GM19035 (cell line): ENCODE measurements around the gene SLC7A14.

Experiments used
- ATAC-seq: cut with Tn5 transposase; IDR thresholded peaks from one replicate; pipeline ENCODE4 v1.9.1; 2021; ENCODE audit not compliant: unreplicated experiment

SLC7A14 gene

GRCh38 chr3:170585937-170586310, at the start of gene SLC7A14:
Gene SLC7A14 (minus strand): TSS chr3:170586075. CDS start chr3:170526936, 59,139 bp downstream.
- ATAC-seq, result no peak

DNA sequence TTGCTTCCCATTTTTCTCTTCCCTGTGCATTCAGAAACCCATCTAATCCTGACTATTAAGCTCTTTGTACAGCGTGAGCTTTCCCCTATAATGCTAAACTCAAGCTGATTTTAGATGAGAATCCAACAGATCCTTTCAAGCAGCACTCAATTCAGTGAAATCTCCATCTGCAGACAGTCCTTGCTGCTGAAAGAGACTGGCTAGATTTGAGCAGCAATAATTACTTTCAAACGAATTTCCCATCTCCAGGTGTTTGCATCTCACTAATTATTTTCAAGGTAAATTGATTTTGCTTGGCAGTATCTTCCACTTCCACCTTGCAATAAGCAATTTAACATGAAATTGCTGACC, 49.5 kb upstream of the SLC7A14 start:
- ATAC-seq, result no peak

DNA sequence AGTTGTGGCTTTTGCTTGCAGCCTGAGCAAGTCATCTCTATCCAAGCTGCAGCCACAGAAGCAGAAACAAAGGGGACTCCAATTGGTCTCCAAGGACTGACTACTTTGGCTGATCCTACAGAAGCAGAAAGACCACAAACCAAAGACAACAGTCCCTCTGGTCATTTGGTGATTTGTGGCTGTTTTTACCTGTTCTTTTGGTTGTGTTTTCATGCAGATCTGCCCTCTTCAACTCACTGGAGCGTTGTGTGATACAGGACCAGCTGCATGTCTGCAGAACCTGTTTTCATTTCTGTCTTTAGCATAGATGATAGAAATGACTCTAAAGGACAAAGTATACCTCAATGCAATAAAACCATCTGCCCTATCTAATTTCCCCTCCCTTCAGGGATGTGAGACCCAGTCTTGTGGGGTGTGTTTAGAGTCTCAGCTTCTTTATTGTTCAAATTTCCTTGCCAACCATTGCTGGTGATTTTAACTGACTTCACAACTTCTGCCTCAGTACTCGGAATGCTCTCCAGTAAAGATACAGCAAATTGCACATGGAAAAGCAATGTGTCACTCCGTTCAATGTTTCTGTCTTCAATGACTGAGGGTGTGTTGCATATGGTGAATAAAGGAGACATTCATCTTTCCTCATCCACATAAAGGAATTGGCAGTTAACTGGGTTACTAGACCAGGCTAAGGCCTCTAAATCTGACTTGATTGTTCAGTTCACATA, 48.9 kb upstream of the SLC7A14 start:
- ATAC-seq, result peak; percentile 64

- no peak for ATAC-seq
Observed at GRCh38 chr3:170633573-170633972, 47.7 kb upstream of the SLC7A14 start.

- peak; percentile 82 for ATAC-seq
Observed at GRCh38 chr3:170632780-170633179, 46.9 kb upstream of the SLC7A14 start.

DNA sequence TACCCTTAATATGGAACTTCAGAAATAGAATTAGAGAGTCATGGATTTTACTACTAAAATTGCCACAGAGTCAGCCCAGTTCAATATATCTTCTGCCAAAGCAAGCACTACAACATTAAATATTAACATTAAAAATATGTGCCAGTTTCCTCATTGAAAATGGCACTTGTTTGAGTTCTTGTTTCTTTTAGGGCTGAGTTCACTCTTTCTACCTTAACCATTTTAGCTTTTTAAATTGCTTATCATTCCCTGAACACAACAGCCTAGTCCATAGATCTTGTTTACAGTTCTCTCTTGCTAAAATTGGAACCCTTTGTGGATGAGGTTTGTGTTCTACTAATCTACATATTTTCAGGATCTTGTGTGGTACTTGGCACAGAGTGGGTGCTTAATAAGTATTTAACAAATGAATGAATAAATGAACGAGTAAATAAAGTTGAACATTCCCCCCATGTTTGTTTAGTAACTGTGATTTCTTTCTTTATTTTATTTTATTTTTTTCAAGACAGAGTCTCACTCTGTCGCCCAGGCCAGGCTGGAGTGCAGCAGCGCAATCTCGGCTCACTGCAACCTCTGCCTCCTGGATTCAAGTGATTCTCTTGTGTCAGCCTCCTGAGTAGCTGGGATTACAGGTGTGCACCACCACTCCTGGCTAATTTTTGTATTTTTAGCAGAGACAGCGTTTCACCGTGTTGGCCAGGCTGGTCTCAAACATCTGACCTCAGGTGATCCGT, 46.0 kb upstream of the SLC7A14 start:
- ATAC-seq, result no peak

GRCh38 chr3:170623524-170623923, 37.6 kb upstream of the SLC7A14 start:
- ATAC-seq, result no peak

GRCh38 chr3:170622369-170623159, 36.7 kb upstream of the SLC7A14 start:
- no peak for ATAC-seq

DNA sequence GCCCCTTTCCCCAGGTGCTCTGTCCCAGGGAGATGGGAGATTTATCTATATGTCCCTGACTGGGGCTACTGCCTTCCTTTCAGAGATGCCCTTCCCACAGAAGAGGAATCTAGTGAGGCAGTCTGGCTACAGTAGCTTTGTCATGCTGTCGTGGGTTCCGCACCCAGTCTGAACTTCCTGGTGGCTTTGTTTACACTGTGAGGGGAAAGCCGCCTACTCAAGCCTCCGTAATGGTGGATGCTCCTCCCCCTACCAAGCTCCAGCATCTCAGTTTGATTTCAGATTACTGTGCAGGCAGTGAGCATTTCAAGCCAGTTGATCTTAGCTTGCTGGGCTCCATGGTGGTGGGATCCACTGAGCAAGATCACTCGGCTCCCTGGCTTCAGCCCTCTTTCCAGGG, 35.4 kb upstream of the SLC7A14 start:
- ATAC-seq, result no peak

GRCh38 chr3:170614214-170614966, 28.5 kb upstream of the SLC7A14 start:
- ATAC-seq, result no peak

DNA sequence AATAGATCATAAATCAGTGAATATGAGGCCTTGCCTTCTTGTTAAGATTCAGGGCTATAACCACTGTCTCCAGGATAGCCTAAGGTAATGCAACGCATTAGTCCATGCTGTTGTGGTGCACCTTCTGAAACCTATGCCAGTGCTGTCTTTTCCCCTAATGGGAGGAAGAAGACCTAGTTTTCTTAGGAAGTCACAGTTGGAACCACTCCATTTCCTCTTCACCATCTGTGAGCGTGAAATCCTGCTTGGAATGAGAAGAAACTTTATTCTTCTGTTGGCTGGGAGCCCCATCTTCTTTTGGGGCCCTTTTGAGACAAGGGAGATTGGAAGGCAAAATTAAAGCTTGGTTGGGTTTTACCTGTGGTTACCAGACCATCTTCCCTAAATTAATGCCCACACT, 25.9 kb upstream of the SLC7A14 start:
- no peak for ATAC-seq

DNA sequence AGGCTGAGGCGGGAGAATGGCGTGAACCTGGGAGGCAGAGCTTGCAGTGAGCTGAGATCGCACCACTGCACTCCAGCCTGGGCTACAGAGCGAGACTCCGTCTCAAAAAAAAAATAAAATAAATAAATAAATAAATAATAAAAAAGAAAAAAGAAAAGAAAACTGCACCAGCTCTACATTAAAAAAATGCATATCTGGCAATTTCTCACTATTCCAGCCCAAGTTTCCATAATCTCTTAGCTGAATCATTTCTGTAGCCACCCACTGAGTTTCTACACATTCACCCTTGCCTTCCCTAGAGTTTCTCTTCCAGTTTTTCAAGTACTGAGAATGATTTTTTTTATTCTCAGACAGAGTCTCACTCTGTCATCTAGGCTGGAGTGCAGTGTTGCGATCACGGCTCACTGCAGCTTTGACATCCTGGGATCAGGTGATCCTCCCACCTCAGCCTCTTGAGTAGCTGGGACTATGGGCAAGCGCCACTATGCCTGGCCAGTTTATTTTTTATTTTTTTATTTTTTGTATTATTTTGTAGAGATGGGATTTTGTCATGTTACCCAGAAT, 24.5 kb upstream of the SLC7A14 start:
- ATAC-seq, result no peak

DNA sequence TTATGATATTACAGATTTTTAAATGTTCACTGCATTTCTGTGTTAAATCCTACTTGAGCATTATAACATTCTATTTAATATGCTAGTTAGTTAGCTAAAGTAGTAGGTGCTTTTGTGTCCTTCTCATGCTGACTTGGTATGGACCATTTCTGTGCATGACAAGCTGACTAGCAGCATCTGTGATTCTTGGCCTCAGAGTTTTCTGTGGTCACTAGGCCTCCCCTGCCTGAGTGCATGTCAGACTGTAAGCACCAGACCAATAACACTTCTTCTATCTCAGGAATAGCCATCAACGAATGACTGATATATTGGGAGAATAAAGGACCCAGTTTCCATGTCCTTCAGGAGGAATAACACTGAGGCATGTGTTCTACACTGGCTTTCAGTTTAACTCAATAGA, 22.6 kb upstream of the SLC7A14 start:
- ATAC-seq, result no peak

DNA sequence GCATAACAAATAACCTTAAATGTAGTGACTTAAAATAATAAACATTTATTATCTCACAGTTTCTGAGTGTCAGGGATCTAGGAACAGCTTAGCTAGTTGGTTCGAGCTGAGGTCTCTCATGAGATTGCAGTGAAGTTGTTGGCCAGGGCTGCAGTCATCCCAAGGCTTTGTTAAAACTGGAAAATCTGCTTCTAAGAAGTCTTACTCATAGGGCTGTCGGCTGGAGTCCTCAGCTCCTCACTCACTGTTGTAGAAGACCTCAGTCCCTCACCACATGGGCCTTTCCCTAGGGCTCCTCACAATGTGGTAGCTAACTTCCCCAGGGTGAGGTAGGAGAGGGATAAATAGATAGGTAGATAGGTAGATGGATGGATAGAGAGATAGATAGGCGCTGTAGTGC, 20.8 kb upstream of the SLC7A14 start:
- ATAC-seq, result no peak

- ATAC-seq, result no peak
Observed at GRCh38 chr3:170605490-170605889, 19.6 kb upstream of the SLC7A14 start.

GRCh38 chr3:170603770-170604510, 18.1 kb upstream of the SLC7A14 start:
- no peak for ATAC-seq

- no peak for ATAC-seq
Observed at GRCh38 chr3:170602556-170602955, 16.7 kb upstream of the SLC7A14 start.

DNA sequence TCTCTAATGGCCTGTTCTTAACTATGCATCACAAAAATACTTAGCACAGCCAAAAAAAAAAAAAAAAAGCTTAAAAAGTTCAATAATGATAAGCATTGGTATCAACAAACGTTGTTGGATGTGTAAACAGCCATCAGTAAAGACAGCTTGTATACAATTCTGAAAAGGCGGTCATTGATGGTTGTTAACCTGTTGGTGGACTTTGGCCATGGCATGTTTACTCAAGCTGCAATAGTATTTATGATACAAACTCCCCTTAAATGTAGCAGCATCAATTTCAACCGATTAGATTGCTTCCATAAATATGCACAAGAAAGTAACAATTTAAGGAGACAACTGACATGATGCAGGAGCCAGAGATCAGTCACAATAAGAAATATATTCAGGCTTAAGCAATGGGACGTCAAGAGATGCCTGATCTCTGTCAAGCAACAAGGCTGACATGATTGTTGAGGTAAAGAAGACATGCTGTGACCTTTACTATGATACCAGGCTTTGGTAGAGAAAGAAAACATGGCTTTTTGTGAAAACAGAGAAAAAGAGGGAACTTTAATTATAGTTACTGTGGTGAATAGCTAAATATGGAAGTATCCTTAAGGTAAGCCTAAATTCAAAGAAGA, 14.2 kb upstream of the SLC7A14 start:
- no peak for ATAC-seq

GRCh38 chr3:170599091-170599490, 13.2 kb upstream of the SLC7A14 start:
- ATAC-seq, result no peak

DNA sequence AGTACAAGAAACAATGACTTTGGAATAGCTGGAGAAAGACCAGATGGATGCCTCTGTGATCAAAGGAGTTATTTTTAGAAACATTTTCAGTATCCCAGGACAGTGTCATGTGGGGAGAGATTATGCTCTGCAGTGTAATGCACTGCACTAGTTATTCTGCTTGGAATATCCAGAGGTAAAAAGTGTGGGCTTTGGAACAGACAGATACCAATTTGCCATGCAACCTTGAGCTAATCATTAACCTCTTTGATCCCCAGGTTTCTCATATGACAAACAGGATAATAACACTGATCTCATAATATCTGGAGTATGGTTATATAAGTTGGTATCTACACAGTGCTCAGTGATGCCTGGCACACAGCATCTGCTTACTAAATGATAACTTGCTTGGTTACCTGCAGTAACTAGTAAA, 12.2 kb upstream of the SLC7A14 start:
- ATAC-seq, result no peak
